Measurements from ENCODE around the gene CRIP3.
"Not testable (repeated sequence)": the region's sequence is repeated elsewhere in the genome, so short reads cannot be mapped to it uniquely, and the experiment has no call there.

The CRIP3 gene

GRCh38 chr6:43308101-43308989 is at the start of gene CRIP3:
Gene CRIP3, minus strand, starts transcription at chr6:43308826. Its CDS starts 34 bp downstream, at chr6:43308792.
- peak; percentile 70 for DNase-seq

GRCh38 chr6:43355862-43356590 is 47.4 kb upstream of the CRIP3 start:
- no peak for DNase-seq

- DNase-seq, result not testable (repeated sequence)
These were observed 43.3 kb upstream of the CRIP3 start for GRCh38 chr6:43351951-43352350.

- DNase-seq, result no peak
These were observed 38.8 kb upstream of the CRIP3 start for GRCh38 chr6:43347444-43347843.

- no peak for DNase-seq
These were observed 38.4 kb upstream of the CRIP3 start for GRCh38 chr6:43347021-43347420.

GRCh38 chr6:43346243-43346642 is 37.6 kb upstream of the CRIP3 start:
- not testable (repeated sequence) for DNase-seq

- DNase-seq, result no peak
These were observed 30.5 kb upstream of the CRIP3 start for GRCh38 chr6:43339168-43339567.

- DNase-seq, result no peak
These were observed 29.6 kb upstream of the CRIP3 start for GRCh38 chr6:43338243-43338642.

- DNase-seq, result no peak
These were observed 27.8 kb upstream of the CRIP3 start for GRCh38 chr6:43336382-43336781.

- no peak for DNase-seq
These were observed 26.8 kb upstream of the CRIP3 start for GRCh38 chr6:43335469-43335868.

GRCh38 chr6:43334466-43335095 is 26.0 kb upstream of the CRIP3 start:
- no peak for DNase-seq

GRCh38 chr6:43331891-43332290 is 23.3 kb upstream of the CRIP3 start:
- DNase-seq, result no peak

- no peak for DNase-seq
These were observed 22.8 kb upstream of the CRIP3 start for GRCh38 chr6:43331470-43331869.

- no peak for DNase-seq
These were observed 19.9 kb upstream of the CRIP3 start for GRCh38 chr6:43328528-43328927.

GRCh38 chr6:43325876-43326275 is 17.2 kb upstream of the CRIP3 start:
- no peak for DNase-seq

- no peak for DNase-seq
These were observed 9.4 kb upstream of the CRIP3 start for GRCh38 chr6:43318011-43318410.

- DNase-seq, result no peak
These were observed 5.2 kb upstream of the CRIP3 start for GRCh38 chr6:43313813-43314212.

- DNase-seq, result no peak
These were observed 3.0 kb upstream of the CRIP3 start for GRCh38 chr6:43311666-43312065.

- no peak for DNase-seq
These were observed 2.0 kb upstream of the CRIP3 start for GRCh38 chr6:43310624-43311023.

GRCh38 chr6:43310134-43310533 is 1.5 kb upstream of the CRIP3 start:
- no peak for DNase-seq

GRCh38 chr6:43308990-43309477 is 408 bp upstream of the CRIP3 start:
- no peak for DNase-seq

- DNase-seq, result no peak
These were observed 1.1 kb downstream of the CRIP3 start for GRCh38 chr6:43307451-43308100.

GRCh38 chr6:43306086-43306485 is 2.5 kb downstream of the CRIP3 start:
- no peak for DNase-seq

All from NCI-H526 treated with DMSO at 0.1 percent for 48 hours (cell line).